SU-DHL-6 (cell line): ENCODE measurements around the gene MAGI3.

Experiments
- CTCF ChIP-seq: fragments of 200-600 bp; sonication (generic); IDR thresholded peaks from one replicate; pipeline ENCODE4 v1.5.1; 2017; ENCODE audit warnings: antibody characterized with exemption, mild to moderate bottlenecking, low read length, moderate library complexity; ENCODE audit not compliant: insufficient read depth, poor library complexity, severe bottlenecking
- EZH2phosphoT487 ChIP-seq: fragments of 200-600 bp; sonication (generic), shearing (Covaris generic); conservative IDR thresholded peaks from 2 replicates; pipeline ENCODE4 v1.6.1; 2018; ENCODE audit warnings: mild to moderate bottlenecking, antibody characterized with exemption, low read length, moderate library complexity, mixed read lengths

- no peak for TF ChIP-seq CTCF
- no peak for TF ChIP-seq EZH2phosphoT487
These were observed 251.1 kb downstream of the MAGI3 start for GRCh38 chr1:113641396-113641795.
